GM12801 (cell line): ENCODE data around the gene TTI1.

ENCODE experiments used
- TF ChIP-seq, protein P1 (sequence below): IDR thresholded peaks from one replicate; pipeline ENCODE4 v1.5.1; 2011; ENCODE audit warnings: control low read depth; ENCODE audit not compliant: insufficient read length; ENCODE audit errors: extremely low read depth

Gene TTI1

DNA sequence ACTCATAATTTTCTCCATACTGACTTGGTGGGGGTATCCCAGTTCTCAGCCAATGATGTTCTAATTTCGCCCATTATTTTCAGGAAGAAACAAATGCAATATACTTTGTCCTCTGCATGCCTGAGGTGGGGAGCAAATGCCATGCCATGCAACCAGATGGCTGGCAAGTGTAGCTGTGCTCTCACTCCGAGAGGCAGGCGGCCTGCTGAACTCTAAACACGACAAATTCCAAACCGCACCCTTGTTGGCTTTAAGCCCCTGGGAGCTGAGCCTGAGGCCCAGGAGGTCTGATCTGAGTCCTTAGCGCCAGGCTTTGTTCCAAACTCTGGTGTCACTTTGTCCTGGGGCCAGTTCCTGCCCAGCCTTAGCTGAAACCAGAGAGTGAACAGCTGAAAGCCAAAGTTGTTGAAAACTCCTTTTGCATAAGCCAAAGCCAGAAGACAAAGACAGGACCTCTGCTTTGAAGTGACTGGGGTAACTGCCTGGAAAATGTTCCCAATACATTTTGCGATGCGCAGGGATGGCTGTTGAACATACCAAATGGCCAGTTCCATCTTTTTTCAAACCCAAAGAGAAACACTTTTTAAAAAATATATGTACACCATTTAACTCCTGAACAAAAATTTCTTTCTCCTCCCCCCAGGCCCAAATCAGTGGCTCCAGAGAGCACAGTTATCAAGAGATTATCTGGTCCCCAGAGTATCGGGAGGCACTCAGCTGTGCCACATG, 46.2 kb downstream of the TTI1 start:
- TF ChIP-seq, protein P1, sequence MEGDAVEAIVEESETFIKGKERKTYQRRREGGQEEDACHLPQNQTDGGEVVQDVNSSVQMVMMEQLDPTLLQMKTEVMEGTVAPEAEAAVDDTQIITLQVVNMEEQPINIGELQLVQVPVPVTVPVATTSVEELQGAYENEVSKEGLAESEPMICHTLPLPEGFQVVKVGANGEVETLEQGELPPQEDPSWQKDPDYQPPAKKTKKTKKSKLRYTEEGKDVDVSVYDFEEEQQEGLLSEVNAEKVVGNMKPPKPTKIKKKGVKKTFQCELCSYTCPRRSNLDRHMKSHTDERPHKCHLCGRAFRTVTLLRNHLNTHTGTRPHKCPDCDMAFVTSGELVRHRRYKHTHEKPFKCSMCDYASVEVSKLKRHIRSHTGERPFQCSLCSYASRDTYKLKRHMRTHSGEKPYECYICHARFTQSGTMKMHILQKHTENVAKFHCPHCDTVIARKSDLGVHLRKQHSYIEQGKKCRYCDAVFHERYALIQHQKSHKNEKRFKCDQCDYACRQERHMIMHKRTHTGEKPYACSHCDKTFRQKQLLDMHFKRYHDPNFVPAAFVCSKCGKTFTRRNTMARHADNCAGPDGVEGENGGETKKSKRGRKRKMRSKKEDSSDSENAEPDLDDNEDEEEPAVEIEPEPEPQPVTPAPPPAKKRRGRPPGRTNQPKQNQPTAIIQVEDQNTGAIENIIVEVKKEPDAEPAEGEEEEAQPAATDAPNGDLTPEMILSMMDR = no peak

DNA sequence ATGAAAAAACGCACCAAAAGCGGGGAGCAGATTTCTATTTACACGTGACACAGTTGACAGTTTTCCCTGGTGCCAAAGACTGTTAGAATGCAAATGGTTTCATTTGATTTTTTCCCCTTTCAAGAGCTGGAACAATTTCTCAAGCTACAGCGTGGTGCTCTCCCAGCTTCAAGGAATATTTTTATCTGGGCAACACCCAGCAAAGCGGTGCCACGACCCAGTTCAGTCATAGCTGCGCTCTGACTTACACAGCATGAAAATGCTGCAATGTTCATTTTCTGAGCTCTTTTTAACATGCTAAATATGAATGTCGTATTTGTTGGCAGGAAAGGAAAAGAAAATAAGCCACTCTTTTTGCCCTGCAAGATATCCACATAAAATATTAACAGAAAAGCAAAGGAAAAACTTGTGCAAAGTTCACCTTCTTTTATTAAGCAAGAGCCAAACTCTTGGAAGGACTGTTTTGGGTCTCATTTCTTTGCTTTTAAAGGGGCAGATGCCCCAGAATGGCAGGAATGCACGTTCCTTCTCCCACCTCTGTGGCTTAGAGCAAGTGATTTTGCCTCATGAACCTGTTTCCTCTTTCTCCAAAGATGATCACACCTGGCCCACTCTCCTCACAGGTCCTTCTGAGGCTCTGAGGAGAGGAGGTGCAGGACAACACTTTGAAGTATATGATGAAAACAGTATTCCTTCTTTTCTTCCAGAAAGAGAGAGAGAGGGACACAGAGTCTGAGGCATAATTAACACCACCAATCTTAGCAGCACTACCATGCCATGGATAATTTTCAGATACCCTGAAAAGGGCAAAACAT, 47.0 kb downstream of the TTI1 start:
- TF ChIP-seq, protein P1 = no peak

GRCh38 chr20:37984018-37984785, 49.1 kb downstream of the TTI1 start:
- TF ChIP-seq, protein P1 = no peak

DNA sequence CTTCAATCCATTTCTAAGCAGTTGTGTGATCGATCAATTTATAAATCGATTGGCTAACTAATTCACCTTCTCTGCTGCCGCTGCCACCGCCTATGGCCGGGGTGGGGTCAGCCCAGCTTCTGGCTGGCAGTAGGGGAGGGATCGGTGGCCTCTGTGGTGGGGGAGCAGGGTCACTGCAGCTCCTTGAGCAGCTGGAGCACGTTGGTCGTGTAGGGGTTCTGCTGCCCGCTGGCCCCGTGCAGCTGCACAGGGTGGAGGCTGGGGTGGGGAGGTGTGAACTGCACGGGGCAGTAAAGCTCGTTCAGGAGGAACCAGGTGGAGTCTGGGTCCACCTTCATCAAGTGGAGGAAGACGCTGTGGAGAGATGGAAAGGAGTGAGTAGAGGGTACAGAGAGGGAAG, 50.0 kb downstream of the TTI1 start:
- TF ChIP-seq, protein P1 = no peak

DNA sequence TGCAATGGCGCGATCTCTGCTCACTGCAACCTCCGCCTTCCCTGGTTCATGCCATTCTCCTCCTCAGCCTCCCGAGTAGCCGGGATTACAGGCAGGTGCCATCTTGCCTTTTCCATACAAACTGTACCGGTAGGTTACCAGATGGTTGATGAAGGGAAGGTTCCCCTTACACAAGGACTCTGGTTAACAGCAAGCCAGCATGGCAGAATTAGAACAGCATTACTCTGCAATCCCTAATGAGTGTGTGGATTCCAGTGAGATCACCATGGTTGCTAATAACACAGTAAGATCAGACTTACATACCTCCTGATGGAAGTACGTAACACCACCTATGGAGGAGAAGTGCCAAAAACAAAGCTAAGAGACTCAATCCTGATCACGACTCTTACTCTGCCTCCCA, 51.7 kb downstream of the TTI1 start:
- TF ChIP-seq, protein P1 = no peak

GRCh38 chr20:37980876-37981275, 52.4 kb downstream of the TTI1 start:
- TF ChIP-seq, protein P1 = no peak

DNA sequence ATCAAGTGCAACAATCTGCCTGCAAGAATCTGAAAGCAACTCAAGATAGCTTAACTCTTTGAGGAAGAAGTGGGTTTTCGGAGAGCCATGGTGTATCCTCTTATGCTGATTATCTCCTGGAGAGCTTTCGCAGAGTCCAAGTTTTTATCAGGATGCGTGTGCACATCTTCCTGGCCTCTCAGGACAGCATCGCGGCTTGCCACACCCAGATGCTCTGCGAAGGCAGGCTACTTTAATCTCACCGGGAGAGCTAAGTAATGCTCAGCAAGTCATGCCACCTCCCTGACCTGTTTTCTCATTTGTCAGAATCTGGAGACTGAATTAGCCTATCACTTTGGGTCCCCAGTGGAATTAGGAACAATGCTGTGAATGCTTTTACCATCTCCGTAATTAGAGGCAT, 52.9 kb downstream of the TTI1 start:
- TF ChIP-seq, protein P1 = no peak
